Left cardiac atrium (tissue), 4 donors: ENCODE results near the gene MEIS2. TPM values are rescaled to one million over a fixed set of nuclear protein-coding genes. Genes with fewer than 3 reads are reported as not detected.

Experiments used
- ATAC-seq, 2 donors: fragments of 200-7000 bp; cut with Tn5 transposase; one replicate each; pipeline ENCODE4 v1.9.1; 2020; ENCODE audit warnings: mild to moderate bottlenecking in 2 of 2, moderate library complexity in 2 of 2
- DNase-seq: peaks from one replicate; pipeline ENCODE4 v3.0.0-alpha.2; 2020
- intact Hi-C, 2 donors: fragments of 100-400 bp; cut with DNase I; formaldehyde crosslinking; loops; one replicate each; pipeline versions ENCODE4 v1.14.1 to v1.15.1; 2022 to 2023
- total RNA-seq, 2 donors: library from RNA; stranded (reverse); fragmentation: NEBNext Ultra II Directional; extraction: Animal tissue kit (Norgen Biotek cat#: 25700); gene quantifications; one replicate each; pipeline ENCODE4 v1.2.1, GENCODE V29; 2021
- donor health status: DM: no; HTN: yes; CAD: no.
- donor health status: DM: no; HTN: yes; CAD: no; lungs with severe emphysema.
- donor health status: DM: yes; HTN: yes; CAD: no.
- donor health status: Dilated cardiomyopathy.

MEIS2 gene
- total RNA-seq, 2 donors from 2014 or later: 21.1 to 21.5 TPM

GRCh38 chr15:37086521-37086920, 13.8 kb downstream of the MEIS2 start:
- no peak for ATAC-seq
- DNase-seq: no peak
- intact Hi-C loops: no loop called here

DNA sequence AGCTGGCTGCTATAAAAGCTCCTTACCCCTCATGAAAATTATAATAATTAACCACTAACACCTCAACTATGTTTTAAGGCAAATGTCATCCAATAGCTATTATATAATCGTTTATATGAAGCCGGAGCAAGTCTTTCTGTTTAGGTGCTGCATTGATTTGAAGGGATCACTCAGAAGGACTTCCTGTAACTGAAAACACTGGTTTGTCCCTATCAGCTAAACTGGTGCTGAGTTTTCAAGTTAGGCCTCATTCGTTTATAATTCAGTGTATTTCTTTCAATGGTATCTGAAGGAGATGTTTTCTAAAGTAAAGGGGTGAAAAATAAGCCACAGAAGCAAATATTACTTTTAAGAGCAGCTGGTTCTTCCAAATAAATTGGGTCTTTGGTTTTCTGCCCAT, 14.2 kb downstream of the MEIS2 start:
- intact Hi-C loops: no loop called here
- DNase-seq (no peak), ATAC-seq (no peak)

DNA sequence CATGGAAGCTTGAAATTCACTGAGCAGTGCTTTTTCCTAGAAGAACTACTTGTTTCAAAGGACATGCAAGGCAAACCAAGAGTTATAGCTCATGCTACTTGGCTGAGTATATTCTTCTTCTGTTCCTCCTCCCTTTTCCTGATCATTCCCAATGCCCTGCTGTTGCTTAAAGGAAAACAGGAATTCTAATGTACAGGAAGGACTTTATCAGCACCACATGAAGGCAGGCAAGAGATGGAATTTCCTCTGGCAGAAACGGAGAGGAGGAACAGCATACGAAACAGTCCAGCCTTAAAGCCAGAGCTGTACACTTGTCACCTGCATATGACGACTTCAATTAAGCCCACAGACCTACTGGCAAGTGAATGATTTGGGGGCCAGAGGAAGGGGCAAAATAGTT, 15.7 kb downstream of the MEIS2 start:
- intact Hi-C loops: no loop called here
- DNase-seq (no peak), ATAC-seq (peak in 1 of 2 donors; percentile 16)

DNA sequence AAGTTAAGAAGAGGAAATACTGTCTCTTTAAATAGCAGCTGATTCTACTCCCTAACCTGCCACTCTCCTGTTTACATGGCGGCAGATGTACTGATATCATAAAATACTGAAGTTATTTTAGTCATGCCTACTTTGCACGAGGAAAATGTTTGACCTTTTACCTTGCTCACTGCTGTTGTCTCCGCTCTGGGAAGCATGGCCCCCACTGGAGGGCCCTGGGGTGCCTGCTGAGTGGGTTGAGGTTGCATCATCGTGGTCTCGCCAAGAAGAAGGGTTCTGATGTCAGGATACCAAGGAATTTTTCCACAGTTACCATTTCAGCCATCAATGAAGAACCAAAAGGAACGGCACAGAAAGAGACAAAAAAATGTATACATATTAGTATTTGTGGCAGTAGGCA, 16.7 kb downstream of the MEIS2 start:
- ATAC-seq (no peak), DNase-seq (no peak)
- intact Hi-C loops: no loop called here

DNA sequence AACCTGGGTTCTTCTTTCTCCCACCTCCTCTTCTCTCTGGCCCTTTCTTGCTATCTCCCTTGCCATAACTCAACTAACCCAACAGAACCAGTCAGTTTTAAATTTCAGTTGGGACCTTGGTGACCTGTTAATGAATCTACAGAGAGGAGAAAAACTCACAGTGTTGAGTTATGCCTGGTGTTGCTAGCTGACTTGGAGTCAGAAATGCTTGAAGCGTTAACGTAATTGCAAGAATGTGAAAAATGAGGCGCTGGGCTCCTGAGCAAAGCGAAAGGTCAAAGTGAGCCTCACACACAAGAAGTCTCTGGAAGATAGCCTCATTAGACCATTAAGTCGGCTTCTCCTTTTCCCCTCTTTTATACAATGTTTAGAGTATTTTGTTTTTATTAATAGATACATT, 18.4 kb downstream of the MEIS2 start:
- ATAC-seq (peak in 1 of 2 donors; percentile 63), DNase-seq (no peak)
- intact Hi-C loops: no loop called here

GRCh38 chr15:37080261-37080921, 20.0 kb downstream of the MEIS2 start:
- intact Hi-C loops: no loop called here
- DNase-seq: no peak
- no peak for ATAC-seq

DNA sequence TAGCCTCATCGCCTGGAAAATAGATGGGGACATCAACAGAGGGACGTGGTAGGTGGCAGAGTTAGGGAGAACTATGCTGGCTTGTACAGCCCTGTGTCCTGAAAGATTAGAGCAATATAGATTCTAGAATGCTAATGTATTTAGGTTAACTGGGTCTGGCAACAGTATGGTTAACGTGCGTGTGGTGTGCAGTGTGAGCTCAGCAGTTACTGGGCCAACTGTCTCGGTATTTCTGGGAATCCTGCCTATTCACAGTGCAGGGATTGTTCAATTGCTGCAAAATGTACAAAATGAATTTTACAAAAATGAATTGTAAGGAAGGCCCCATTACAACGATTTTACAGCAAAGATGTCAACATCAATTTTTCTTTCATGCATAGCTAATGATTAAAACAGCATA, 20.6 kb downstream of the MEIS2 start:
- peak; percentile 83 to 87 for ATAC-seq
- no peak for DNase-seq
- intact Hi-C loops: no loop called here

DNA sequence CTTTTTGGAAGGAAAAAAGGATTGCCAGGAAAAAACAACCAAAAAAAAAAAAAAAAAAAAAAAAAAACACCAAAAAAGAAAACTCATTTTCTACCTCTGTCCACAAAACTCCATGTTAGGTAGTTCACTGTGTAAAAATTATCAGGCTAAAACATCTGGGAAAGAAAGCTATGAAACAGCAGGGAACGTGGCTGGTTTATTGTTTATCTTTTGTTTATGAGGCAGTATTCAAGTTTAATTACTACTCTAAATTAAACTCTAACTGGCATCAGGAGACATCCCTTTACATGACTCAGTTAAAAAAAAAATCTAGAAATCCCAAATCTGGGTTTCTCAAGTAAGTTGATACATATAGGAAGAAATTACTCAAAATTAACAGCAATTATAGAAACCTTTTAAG, 21.8 kb downstream of the MEIS2 start:
- no peak for ATAC-seq
- no peak for DNase-seq
- intact Hi-C loops: no loop called here

- no peak for ATAC-seq
- intact Hi-C loops: no loop called here
Measured at GRCh38 chr15:37077623-37078351, 22.6 kb downstream of the MEIS2 start.

GRCh38 chr15:37076543-37076942, 23.8 kb downstream of the MEIS2 start:
- peak in 1 of 2 donors; percentile 17 for ATAC-seq
- intact Hi-C loops: no loop called here
- DNase-seq: no peak

More at GRCh38 chr15:37077623-37078351, 22.6 kb downstream of the MEIS2 start:
- no peak for DNase-seq

- ATAC-seq: no peak
- intact Hi-C loops: no loop called here
- DNase-seq: no peak
Measured at GRCh38 chr15:37075777-37076176, 24.6 kb downstream of the MEIS2 start.

DNA sequence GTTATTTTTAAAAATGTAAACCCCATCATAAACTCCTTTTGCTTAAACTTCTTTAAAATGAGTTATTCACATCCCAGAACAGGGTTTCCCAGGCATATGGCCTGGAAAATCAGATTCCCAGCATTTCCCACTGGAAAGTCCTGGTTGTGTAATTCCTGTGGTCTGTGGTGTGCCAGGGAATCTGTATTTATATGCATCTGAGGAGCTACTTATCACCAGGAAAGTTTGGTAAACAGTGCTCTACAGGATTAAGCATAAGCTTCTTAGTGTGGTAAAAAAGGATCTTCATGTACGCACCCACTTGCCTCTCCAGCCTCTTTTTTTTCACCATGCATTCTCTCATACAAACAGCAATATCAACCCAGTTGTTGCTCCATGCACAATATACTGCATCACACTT, 28.2 kb downstream of the MEIS2 start:
- DNase-seq: no peak
- no peak for ATAC-seq
- intact Hi-C loops: no loop called here

GRCh38 chr15:37071134-37071533, 29.2 kb downstream of the MEIS2 start:
- no peak for DNase-seq
- ATAC-seq: no peak
- intact Hi-C loops: no loop called here

GRCh38 chr15:37070686-37071085, 29.7 kb downstream of the MEIS2 start:
- intact Hi-C loops: no loop called here
- ATAC-seq: no peak
- no peak for DNase-seq

DNA sequence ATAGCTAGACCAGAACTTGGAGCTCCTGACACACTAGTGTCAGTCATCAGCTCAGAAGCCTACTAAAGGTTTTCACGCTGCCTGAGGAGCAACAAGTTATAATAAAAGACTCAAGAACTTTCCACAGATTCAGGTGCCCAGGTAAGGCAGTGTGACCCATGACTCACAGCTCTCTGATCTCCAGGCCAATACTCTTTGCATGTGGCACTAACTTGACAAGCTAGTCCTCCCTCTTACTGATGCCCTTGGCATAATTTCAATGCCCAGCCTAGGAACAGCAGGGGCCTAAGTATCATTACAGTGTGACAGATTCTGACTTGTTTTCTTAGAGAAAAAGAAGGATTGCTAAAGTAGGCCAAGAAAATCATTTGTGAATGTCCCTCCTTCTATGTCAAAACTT, 38.4 kb downstream of the MEIS2 start:
- intact Hi-C loops: no loop called here
- ATAC-seq (no peak), DNase-seq (no peak)

- intact Hi-C loops: no loop called here
- peak in 1 of 2 donors; percentile 69 for ATAC-seq
- DNase-seq: no peak
Measured at GRCh38 chr15:37059086-37059485, 41.3 kb downstream of the MEIS2 start.

GRCh38 chr15:37058316-37058985, 41.9 kb downstream of the MEIS2 start:
- intact Hi-C loops: no loop called here
- peak in 1 of 2 donors; percentile 60 for ATAC-seq
- DNase-seq: no peak

- no peak for ATAC-seq
- intact Hi-C loops: no loop called here
- no peak for DNase-seq
Measured at GRCh38 chr15:37057831-37058230, 42.5 kb downstream of the MEIS2 start.

GRCh38 chr15:37057256-37057655, 43.1 kb downstream of the MEIS2 start:
- ATAC-seq (no peak), DNase-seq (no peak)
- intact Hi-C loops: no loop called here
